GM12878 (cell line): ENCODE data around the gene HOPX. TPM values are rescaled to one million over a fixed set of nuclear protein-coding genes. Genes with fewer than 3 reads are reported as not detected.

Source experiments
- ATAC-seq: fragments of 200-7000 bp; cut with Tn5 transposase; 3 replicates; pipeline ENCODE4 v1.9.1; 2020; ENCODE audit warnings: mild to moderate bottlenecking, moderate library complexity
- BruUV-seq: library from RNA; stranded (reverse); fragments of 400-500 nt; replicated peaks from 2 replicates; lab custom pipeline; 2021; lab: Mats Ljungman, UMichigan
- CTCF ChIA-PET: fragments of 300-600 bp; sonication (Branson Sonifier 250); formaldehyde crosslinking; extraction: SDS; loops from one replicate; lab custom pipeline; 2021; ENCODE audit warnings: inconsistent platforms; lab: Yijun Ruan, JAX
- POLR2A ChIA-PET: fragments of 350-600 bp; formaldehyde crosslinking; extraction: SDS; loops from one replicate; lab custom pipeline; 2021; ENCODE audit warnings: inconsistent platforms; lab: Charles Lee
- RAD21 ChIA-PET: fragments of 300-600 bp; sonication (Branson Sonifier 250); formaldehyde crosslinking; loops from one replicate; lab custom pipeline; 2023; ENCODE audit warnings: antibody characterized with exemption; ENCODE audit not compliant: unreplicated experiment; lab: Charles Lee
- SMC1A ChIA-PET: fragments of 300-600 bp; sonication (Branson Sonifier 250); formaldehyde crosslinking; loops from one replicate; lab custom pipeline; 2023; ENCODE audit not compliant: unreplicated experiment, uncharacterized antibody; lab: Charles Lee
- DNase-seq: peaks from one replicate; pipeline ENCODE4 v3.0.0-alpha.2; 2011; ENCODE audit warnings: low read depth, low spot score
- FAIRE-seq: peaks from 3 replicates; lab custom pipeline; 2011; peaks lifted over from hg19 to GRCh38; lab: Jason Lieb, UNC
- H2AFZ ChIP-seq: 2 replicates; pipeline ENCODE4 v1.6.0; 2011; ENCODE audit warnings: low read depth, low read length, control low read depth; ENCODE audit not compliant: control insufficient read depth
- H3K27ac ChIP-seq: 2 replicates; pipeline ENCODE4 v1.5.1; 2011; ENCODE audit warnings: control low read depth; ENCODE audit not compliant: control insufficient read depth, insufficient read depth
- H3K27me3 ChIP-seq, 2 experiments: replicated peaks in 1 of 2; 2 replicates each; pipeline versions ENCODE4 v1.6.0 to v1.6.1; 2011; ENCODE audit warnings: low read length in 1 of 2; ENCODE audit not compliant: control insufficient read depth in 2 of 2, insufficient read depth in 2 of 2
- H3K36me3 ChIP-seq, 2 experiments: 2 replicates each; pipeline ENCODE4 v1.5.1; 2011; ENCODE audit warnings: low read length in 1 of 2; ENCODE audit not compliant: control insufficient read depth in 2 of 2, insufficient read depth in 2 of 2
- H3K4me1 ChIP-seq: 2 replicates; pipeline ENCODE4 v1.6.1; 2011; ENCODE audit warnings: mild to moderate bottlenecking, low read length, moderate library complexity, mixed read lengths; ENCODE audit not compliant: control insufficient read depth, insufficient read depth
- H3K4me2 ChIP-seq: 2 replicates; pipeline ENCODE4 v1.6.0; 2011; ENCODE audit warnings: control low read depth; ENCODE audit not compliant: control insufficient read depth, insufficient read depth
- H3K4me3 ChIP-seq: fragments of 200-600 bp; sonication (generic); 2 replicates; pipeline ENCODE4 v1.5.1; 2016
- H3K79me2 ChIP-seq: 2 replicates; pipeline ENCODE4 v1.6.0; 2011; ENCODE audit warnings: low read length; ENCODE audit not compliant: control insufficient read depth, insufficient read depth
- H3K9ac ChIP-seq: 2 replicates; pipeline ENCODE4 v1.8.0; 2011; ENCODE audit warnings: low read length, control low read depth, mixed read lengths; ENCODE audit not compliant: control insufficient read depth, insufficient read depth
- H3K9me3 ChIP-seq: replicated peaks from 3 replicates; pipeline ENCODE4 v1.5.1; 2011; ENCODE audit warnings: mild to moderate bottlenecking, low read length; ENCODE audit not compliant: control insufficient read depth, insufficient read depth
- H4K20me1 ChIP-seq: 2 replicates; pipeline ENCODE4 v1.6.0; 2011; ENCODE audit not compliant: control insufficient read depth, insufficient read depth
- CHD4 ChIP-seq: fragments of 200-600 bp; sonication (generic); IDR thresholded peaks from 2 replicates; pipeline ENCODE4 v1.6.1; 2016; ENCODE audit warnings: mild to moderate bottlenecking
- JUNB ChIP-seq: IDR thresholded peaks from 2 replicates; pipeline ENCODE4 v1.6.1; 2016; ENCODE audit warnings: antibody characterized with exemption, mild to moderate bottlenecking
- PML ChIP-seq: IDR thresholded peaks from 2 replicates; pipeline ENCODE4 v1.6.1; 2012; ENCODE audit warnings: low read length, inconsistent platforms
- RAD21 ChIP-seq: IDR thresholded peaks from 2 replicates; pipeline ENCODE4 v1.6.1; 2011; ENCODE audit warnings: mild to moderate bottlenecking, low read depth, low read length, moderate library complexity; ENCODE audit not compliant: insufficient read depth
- RELA ChIP-seq: fragments of 450-650 bp; IDR thresholded peaks from 2 replicates; pipeline ENCODE4 v1.8.0; 2014; ENCODE audit warnings: borderline replicate concordance; ENCODE audit not compliant: partially characterized antibody
- WGBS: methylation state at CpG from one replicate; pipeline ENCODE4 v1.1.6; 2016; ENCODE audit warnings: low lambda C conversion rate; ENCODE audit not compliant: insufficient replicate concordance, insufficient coverage; ENCODE audit errors: missing lambda C conversion rate; 5-methylcytosine and 5-hydroxymethylcytosine counted together
- in situ Hi-C: fragments of 300-500 bp; cut with MboI; formaldehyde crosslinking; loops from 9 replicates; pipeline ENCODE4 v1.14.3; 2018; ENCODE audit warnings: mixed read lengths
- intact Hi-C: fragments of 100-400 bp; cut with micrococcal nuclease; formaldehyde crosslinking; loops from one replicate; pipeline ENCODE4 v1.14.2; 2022; ENCODE audit not compliant: unreplicated experiment
- polyA plus RNA-seq, 11 experiments: library from polyadenylated mRNA; depleted of rRNA in 4 of 11; unstranded in 6 of 11; stranded (reverse) in 5 of 11; fragments of >200 nt; fragmentation: Nextera tagmentation in 4 of 11; fragmentation: Illumina TruSeq in 1 of 11; extraction: Ambion mirVana in 4 of 11; extraction: Trizol in 1 of 11; gene quantifications; 1 replicate in 1 of 11; 2 replicates in 10 of 11; pipeline versions ENCODE4 v1.2.1 to v1.2.3, GENCODE V29; 2011 to 2016; ENCODE audit warnings: inconsistent platforms in 2 of 11, missing spikeins in 2 of 11, low read depth in 1 of 11
- total RNA-seq, 4 experiments: library from RNA; depleted of rRNA in 3 of 4; stranded (reverse); fragments of >200 nt in 3 of 4; fragmentation: Illumina TruSeq in 1 of 4; extraction: Trizol in 1 of 4; gene quantifications; 2 replicates each; pipeline versions ENCODE4 v1.2.1 to v1.2.3, GENCODE V29; 2013 to 2021

The HOPX gene
- total and polyA plus RNA-seq, 10 of the 15 experiments (the other 5 are each of a cell fraction or from before 2014, with no cell fraction given), result 0.11 to 0.40 (median 0.23) TPM; not detected in 4

- no peak overlapping the region for H3K4me3 ChIP-seq
- DNase-seq, result no peak
- H2AFZ ChIP-seq, result no peak overlapping the region
- H3K9me3 ChIP-seq, result no peaks in the 10 kb centered on the region; the same call in 2 of the 3 replicates
- intact Hi-C loops (no loop called here), in situ Hi-C loops (no loop called here)
- no peaks in the 10 kb centered on the region for H3K79me2 ChIP-seq
- peaks cover 2 to 11% of the 10 kb centered on the region in 2 experiments; a peak in 3 of 4 replicates for H3K27me3 ChIP-seq
- SMC1A ChIA-PET, result interaction anchor here (1.0 to 1.2 kb wide), 2 partner anchors 10 to 13 kb away, joined by 4 read pairs; no protein-coding TSS in a partner anchor
- peak; percentile 40; the same call in 1 of the 2 replicates for TF ChIP-seq JUNB
- TF ChIP-seq PML, result no peak
- 0 out of 2 replicates have a peak, but pooled peaks have one; percentile 1 for TF ChIP-seq RAD21
- no peak for TF ChIP-seq RELA
- no peak for TF ChIP-seq CHD4
- BruUV-seq, result no TSS peak
- no peak for ATAC-seq
- RAD21 ChIA-PET, result no interaction called here
- FAIRE-seq, result no peak
- 45% methylated on average over 6 of the region's 6 CpGs for WGBS
- no peak overlapping the region for H3K4me2 ChIP-seq
- H3K36me3 ChIP-seq, result no peaks in the 10 kb centered on the region
- H3K4me1 ChIP-seq, result peaks cover 5% of the 10 kb centered on the region
- no peak overlapping the region for H3K9ac ChIP-seq
- POLR2A ChIA-PET, result no interaction called here
- CTCF ChIA-PET, result interaction anchor here (1.2 to 1.3 kb wide), 2 partner anchors 9 to 186 kb away, joined by 3 to 4 read pairs; no protein-coding TSS in a partner anchor
- H3K27ac ChIP-seq, result no peak overlapping the region
- no peaks in the 10 kb centered on the region for H4K20me1 ChIP-seq
These were observed 30.6 kb downstream of the HOPX start for GRCh38 chr4:56650262-56651055.
